ENCODE measurements around the gene HSD17B11. TPM values are rescaled to one million over a fixed set of nuclear protein-coding genes. Genes with fewer than 3 reads are reported as not detected.
"Not testable (repeated sequence)": the region's sequence is repeated elsewhere in the genome, so short reads cannot be mapped to it uniquely, and the experiment has no call there.

HSD17B11 gene
- total RNA-seq, 1 donor from 2014 or later: 95.6 TPM

DNA sequence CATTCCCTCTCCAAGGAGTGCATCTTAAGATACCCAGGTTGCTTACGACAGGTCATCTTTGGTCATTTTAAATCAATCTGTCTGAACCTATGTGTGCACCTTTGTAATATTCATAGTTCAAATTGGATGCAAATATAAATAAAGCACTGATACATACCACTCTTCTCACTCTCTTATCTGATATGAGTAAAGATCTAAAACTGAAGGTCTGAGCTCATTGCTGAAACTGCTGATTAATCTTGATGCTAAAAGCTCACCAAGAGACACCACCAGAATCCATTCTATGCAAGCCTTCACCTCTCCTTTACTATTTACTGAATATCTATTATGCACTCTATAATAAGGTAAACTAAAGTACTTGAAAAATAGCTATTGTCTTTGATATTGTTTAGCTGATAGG, 84.9 kb downstream of the HSD17B11 start:
- Histone ChIP-seq H3K4me3 (no peak overlapping the region), H3K27ac (no peak overlapping the region), H3K27me3 (no peaks in the 10 kb centered on the region), H3K36me3 (no peaks in the 10 kb centered on the region), H3K4me1 (no peaks in the 10 kb centered on the region), H3K9me3 (no peaks in the 10 kb centered on the region)
- TF ChIP-seq, protein P1, sequence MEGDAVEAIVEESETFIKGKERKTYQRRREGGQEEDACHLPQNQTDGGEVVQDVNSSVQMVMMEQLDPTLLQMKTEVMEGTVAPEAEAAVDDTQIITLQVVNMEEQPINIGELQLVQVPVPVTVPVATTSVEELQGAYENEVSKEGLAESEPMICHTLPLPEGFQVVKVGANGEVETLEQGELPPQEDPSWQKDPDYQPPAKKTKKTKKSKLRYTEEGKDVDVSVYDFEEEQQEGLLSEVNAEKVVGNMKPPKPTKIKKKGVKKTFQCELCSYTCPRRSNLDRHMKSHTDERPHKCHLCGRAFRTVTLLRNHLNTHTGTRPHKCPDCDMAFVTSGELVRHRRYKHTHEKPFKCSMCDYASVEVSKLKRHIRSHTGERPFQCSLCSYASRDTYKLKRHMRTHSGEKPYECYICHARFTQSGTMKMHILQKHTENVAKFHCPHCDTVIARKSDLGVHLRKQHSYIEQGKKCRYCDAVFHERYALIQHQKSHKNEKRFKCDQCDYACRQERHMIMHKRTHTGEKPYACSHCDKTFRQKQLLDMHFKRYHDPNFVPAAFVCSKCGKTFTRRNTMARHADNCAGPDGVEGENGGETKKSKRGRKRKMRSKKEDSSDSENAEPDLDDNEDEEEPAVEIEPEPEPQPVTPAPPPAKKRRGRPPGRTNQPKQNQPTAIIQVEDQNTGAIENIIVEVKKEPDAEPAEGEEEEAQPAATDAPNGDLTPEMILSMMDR (IDR thresholded peaks at IDR 0.05): no peak
- no peak for DNase-seq
- intact Hi-C loops (cut with DNase I): no loop called here
- ATAC-seq: no peak

DNA sequence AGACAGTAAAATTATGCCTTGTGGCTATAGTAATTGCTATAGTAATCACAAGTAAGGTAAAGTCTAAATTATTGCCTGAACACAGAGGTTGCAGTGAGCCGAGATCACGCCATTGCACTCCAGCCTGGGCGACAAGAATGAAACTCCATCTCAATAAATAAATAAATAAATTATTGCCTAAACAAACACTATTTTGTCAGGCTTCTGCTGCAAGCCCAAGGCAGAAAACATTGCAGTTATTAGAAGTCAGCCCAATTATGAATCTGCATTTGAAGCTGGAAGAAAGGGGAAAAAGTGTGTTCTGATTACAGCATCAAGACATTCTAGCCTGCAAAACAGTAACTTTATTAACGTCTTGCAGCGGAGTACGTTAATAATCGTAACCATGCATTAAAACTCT, 85.4 kb downstream of the HSD17B11 start:
- ATAC-seq: no peak

GRCh38 chr4:87304745-87305432, 86.1 kb downstream of the HSD17B11 start:
- Histone ChIP-seq H3K27me3 (no peaks in the 10 kb centered on the region), H3K9me3 (no peaks in the 10 kb centered on the region), H3K4me1 (no peaks in the 10 kb centered on the region), H3K27ac (peak overlapping the region; percentile 55), H3K4me3 (no peak overlapping the region), H3K36me3 (no peaks in the 10 kb centered on the region)
- intact Hi-C loops (cut with DNase I): no loop called here
- DNase-seq (no peak), ATAC-seq (peak; percentile 90)
- TF ChIP-seq, protein P1 (IDR thresholded peaks at IDR 0.05): no peak

More for the DNA sequence above, 85.4 kb downstream of the HSD17B11 start:
- H3K36me3 ChIP-seq: no peaks in the 10 kb centered on the region
- TF ChIP-seq, protein P1 (IDR thresholded peaks at IDR 0.05): no peak
- no peaks in the 10 kb centered on the region for H3K27me3 ChIP-seq
- H3K4me1 ChIP-seq: no peaks in the 10 kb centered on the region
- intact Hi-C loops (cut with DNase I): no loop called here
- H3K9me3 ChIP-seq: no peaks in the 10 kb centered on the region
- no peak for DNase-seq
- no peak overlapping the region for H3K4me3 ChIP-seq
- no peak overlapping the region for H3K27ac ChIP-seq

DNA sequence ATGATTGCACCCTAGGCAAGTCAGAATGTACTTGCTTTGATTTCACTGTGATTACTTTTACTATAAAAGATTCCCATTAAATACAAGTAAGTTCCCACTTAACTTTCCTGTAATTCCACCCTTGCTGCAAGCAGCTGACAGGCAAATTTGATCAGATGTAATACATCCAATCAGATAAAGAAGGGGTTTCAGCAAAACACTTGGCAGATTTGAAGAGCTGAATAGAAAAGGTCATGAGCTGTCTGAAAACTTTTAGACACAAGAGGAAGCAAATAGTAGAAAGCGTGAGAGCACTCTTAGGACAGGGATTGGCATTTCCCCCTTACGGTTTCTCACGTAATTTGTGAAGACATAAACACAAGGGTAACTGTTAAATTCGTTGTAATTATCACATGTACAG, 91.1 kb downstream of the HSD17B11 start:
- no peaks in the 10 kb centered on the region for H3K36me3 ChIP-seq
- intact Hi-C loops (cut with DNase I): no loop called here
- no peak overlapping the region for H3K27ac ChIP-seq
- DNase-seq (no peak), ATAC-seq (peak; percentile 51)
- H3K4me1 ChIP-seq: no peaks in the 10 kb centered on the region
- H3K27me3 ChIP-seq: no peaks in the 10 kb centered on the region
- H3K9me3 ChIP-seq: no peaks in the 10 kb centered on the region
- no peak overlapping the region for H3K4me3 ChIP-seq
- TF ChIP-seq, protein P1 (IDR thresholded peaks at IDR 0.05): no peak

DNA sequence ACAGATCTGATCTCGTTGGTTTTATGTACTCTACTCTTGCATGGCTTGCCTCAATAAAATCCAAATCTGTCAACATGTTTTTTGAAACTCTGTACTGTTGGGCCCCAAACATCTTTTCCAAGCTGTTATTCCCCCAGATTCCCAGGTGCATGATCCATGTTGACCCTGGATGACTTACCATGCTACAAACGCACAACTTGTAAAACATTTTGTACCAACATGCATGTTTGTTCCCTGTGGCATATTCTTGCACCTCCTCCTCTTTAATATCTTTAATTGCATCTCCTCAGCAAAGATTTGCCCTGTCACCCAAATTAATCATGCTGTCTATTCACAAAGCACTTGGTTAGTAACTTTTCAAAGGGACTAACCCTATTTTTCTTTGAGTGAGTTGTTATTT, 92.6 kb downstream of the HSD17B11 start:
- Histone ChIP-seq H3K9me3 (peaks cover 5% of the 10 kb centered on the region), H3K36me3 (no peaks in the 10 kb centered on the region), H3K4me1 (no peaks in the 10 kb centered on the region), H3K4me3 (no peak overlapping the region), H3K27me3 (no peaks in the 10 kb centered on the region), H3K27ac (no peak overlapping the region)
- intact Hi-C loops (cut with DNase I): no loop called here
- ATAC-seq (no peak), DNase-seq (no peak)
- TF ChIP-seq, protein P1 (IDR thresholded peaks at IDR 0.05): no peak

DNA sequence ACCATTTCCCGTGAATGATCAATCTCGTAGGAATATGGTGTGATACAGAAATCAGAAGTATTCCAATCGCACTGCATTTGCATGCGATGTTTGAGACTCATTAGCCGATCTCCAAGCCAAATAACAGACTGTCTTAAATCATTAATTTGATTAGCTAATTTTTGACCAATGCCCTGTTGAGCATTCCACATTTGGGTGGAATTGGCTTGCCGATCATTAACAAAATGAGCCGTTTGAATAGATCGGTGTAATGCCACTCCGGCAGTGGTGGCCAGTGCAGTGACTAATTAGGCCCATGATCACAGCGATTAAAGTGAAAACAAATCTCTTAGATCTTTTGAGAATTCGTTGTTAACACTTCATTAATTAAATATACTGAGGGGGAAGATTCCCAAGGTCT, 96.1 kb downstream of the HSD17B11 start:
- H3K4me1 ChIP-seq; H3K36me3 ChIP-seq; H3K27me3 ChIP-seq; ATAC-seq; DNase-seq; H3K9me3 ChIP-seq; H3K27ac ChIP-seq; H3K4me3 ChIP-seq; intact Hi-C loops (cut with DNase I): not testable (repeated sequence)

DNA sequence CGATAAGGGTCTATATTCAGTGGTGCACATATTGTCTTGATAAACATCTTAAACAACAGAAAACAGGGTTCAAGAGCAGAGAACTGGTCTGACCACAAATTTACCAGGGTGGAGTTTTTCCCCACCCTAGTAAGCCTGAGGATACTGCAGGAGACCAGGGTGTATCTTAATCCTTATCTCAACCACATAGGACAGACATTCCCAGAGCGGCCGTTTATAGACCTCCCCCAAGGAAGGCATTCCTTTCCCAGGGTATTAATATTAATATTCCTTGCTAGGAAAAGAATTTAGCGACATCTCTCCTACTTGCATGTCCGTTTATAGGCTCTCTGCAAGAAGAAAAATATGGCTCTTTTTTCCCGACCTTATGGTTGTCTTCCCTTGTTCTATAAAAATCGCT, 97.1 kb downstream of the HSD17B11 start:
- H3K27me3 ChIP-seq; intact Hi-C loops (cut with DNase I); ATAC-seq; H3K4me1 ChIP-seq; H3K27ac ChIP-seq; DNase-seq; H3K4me3 ChIP-seq; H3K36me3 ChIP-seq; H3K9me3 ChIP-seq: not testable (repeated sequence)

Data from upper lobe of right lung (tissue), 1 donor.